GM11168 (cell line): Measurements from ENCODE around the gene TULP4.
"Not testable (repeated sequence)": the region's sequence is repeated elsewhere in the genome, so short reads cannot be mapped to it uniquely, and the experiment has no call there.

ENCODE experiments used
- in situ Hi-C: fragments of 300-500 bp; cut with MboI; formaldehyde crosslinking; loops from one replicate; pipeline ENCODE4 v1.12.0; 2022; ENCODE audit warnings: low sequenced_read_pairs; ENCODE audit not compliant: unreplicated experiment

TULP4 gene

GRCh38 chr6:158457616-158458278 is 145.5 kb downstream of the TULP4 start:
- in situ Hi-C loops = no loop called here

- in situ Hi-C loops = no loop called here
Measured at GRCh38 chr6:158459726-158460125, 147.5 kb downstream of the TULP4 start.

GRCh38 chr6:158460602-158461169 is 148.4 kb downstream of the TULP4 start:
- in situ Hi-C loops = no loop called here

- in situ Hi-C loops = no loop called here
Measured at GRCh38 chr6:158461954-158462353, 149.7 kb downstream of the TULP4 start.

GRCh38 chr6:158464483-158464882 is 152.2 kb downstream of the TULP4 start:
- in situ Hi-C loops = no loop called here

- in situ Hi-C loops = no loop called here
Measured at GRCh38 chr6:158465257-158465656, 153.0 kb downstream of the TULP4 start.

- in situ Hi-C loops = no loop called here
Measured at GRCh38 chr6:158465747-158466146, 153.5 kb downstream of the TULP4 start.

GRCh38 chr6:158467923-158468322 is 155.7 kb downstream of the TULP4 start:
- in situ Hi-C loops = no loop called here

GRCh38 chr6:158468666-158469065 is 156.4 kb downstream of the TULP4 start:
- in situ Hi-C loops = no loop called here

GRCh38 chr6:158470023-158470422 is 157.8 kb downstream of the TULP4 start:
- in situ Hi-C loops = not testable (repeated sequence)

- in situ Hi-C loops = no loop called here
Measured at GRCh38 chr6:158471339-158471738, 159.1 kb downstream of the TULP4 start.

GRCh38 chr6:158472447-158472846 is 160.2 kb downstream of the TULP4 start:
- in situ Hi-C loops = no loop called here

- in situ Hi-C loops = no loop called here
Measured at GRCh38 chr6:158474961-158475343, 162.7 kb downstream of the TULP4 start.

- in situ Hi-C loops = no loop called here
Measured at GRCh38 chr6:158475344-158476302, 163.4 kb downstream of the TULP4 start.

GRCh38 chr6:158476389-158476788 is 164.1 kb downstream of the TULP4 start:
- in situ Hi-C loops = no loop called here

- in situ Hi-C loops = not testable (repeated sequence)
Measured at GRCh38 chr6:158477722-158478121, 165.5 kb downstream of the TULP4 start.

- in situ Hi-C loops = no loop called here
Measured at GRCh38 chr6:158480989-158481388, 168.7 kb downstream of the TULP4 start.

GRCh38 chr6:158481690-158482473 is 169.6 kb downstream of the TULP4 start:
- in situ Hi-C loops = no loop called here

GRCh38 chr6:158485431-158485830 is 173.2 kb downstream of the TULP4 start:
- in situ Hi-C loops = no loop called here

- in situ Hi-C loops = no loop called here
Measured at GRCh38 chr6:158487495-158487894, 175.2 kb downstream of the TULP4 start.
